Ishikawa (cell line): ENCODE results near the gene ELMO3.

ENCODE experiments used
- EP300 ChIP-seq: IDR thresholded peaks from 2 replicates; pipeline ENCODE4 v1.6.1; 2012; ENCODE audit warnings: borderline replicate concordance
- TAF1 ChIP-seq: IDR thresholded peaks from 2 replicates; pipeline ENCODE4 v1.6.1; 2012; ENCODE audit warnings: low read depth, mild to moderate bottlenecking
- YY1 ChIP-seq: IDR thresholded peaks from 2 replicates; pipeline ENCODE4 v1.6.1; 2012; ENCODE audit warnings: low read depth
- TF ChIP-seq, protein P1 (sequence below): IDR thresholded peaks from 2 replicates; pipeline ENCODE4 v1.6.1; 2012
- TF ChIP-seq, protein P2 (sequence below): IDR thresholded peaks from 2 replicates; pipeline ENCODE4 v1.6.1; 2012; ENCODE audit warnings: low read depth, mild to moderate bottlenecking

DNA sequence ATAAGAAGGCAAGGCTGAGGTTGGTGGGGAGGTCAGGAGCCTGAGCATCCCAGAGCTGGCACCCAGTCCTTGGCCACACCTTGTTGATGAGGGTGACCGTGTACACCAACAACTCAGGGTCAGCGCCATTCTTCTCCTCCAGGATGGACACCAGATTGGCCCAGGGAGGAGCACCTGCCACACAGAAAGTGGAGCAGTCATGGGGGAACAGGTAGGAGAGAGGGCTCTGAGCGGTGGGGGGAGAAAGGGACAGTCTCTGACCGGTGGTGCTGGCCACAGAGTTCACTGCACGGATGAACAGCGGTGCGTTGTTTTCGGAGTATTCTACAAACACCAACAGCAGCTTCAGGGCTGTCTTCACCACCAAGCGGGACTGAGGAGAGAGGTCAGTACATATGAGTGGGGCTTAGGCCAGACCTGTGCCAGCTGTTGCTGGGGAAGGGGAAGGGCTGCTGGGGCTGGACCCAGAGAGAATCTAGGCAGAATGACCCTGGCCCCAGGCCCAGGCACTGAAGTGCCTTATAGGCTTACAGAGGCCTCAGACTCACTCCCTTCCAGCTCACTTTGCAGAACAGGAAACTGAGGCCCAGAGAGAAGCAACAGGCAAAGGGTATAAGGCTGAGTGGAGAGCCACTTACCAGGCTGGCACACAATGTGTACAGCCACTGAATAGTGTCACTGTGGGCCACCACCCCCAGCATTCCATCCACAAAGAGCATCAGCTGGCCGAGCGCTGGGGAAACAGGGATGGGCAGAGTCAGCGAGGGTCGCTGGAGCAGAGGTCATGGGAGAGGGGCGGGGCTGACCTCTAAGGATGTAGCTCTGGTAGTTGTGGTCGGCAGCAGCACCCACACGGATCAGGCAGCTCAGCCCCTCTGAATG lies 38.7 kb downstream of the ELMO3 start:
- TF ChIP-seq YY1 (no peak), TAF1 (no peak), EP300 (no peak)
- TF ChIP-seq, protein P1, sequence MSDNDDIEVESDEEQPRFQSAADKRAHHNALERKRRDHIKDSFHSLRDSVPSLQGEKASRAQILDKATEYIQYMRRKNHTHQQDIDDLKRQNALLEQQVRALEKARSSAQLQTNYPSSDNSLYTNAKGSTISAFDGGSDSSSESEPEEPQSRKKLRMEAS: no peak
- TF ChIP-seq, protein P2, sequence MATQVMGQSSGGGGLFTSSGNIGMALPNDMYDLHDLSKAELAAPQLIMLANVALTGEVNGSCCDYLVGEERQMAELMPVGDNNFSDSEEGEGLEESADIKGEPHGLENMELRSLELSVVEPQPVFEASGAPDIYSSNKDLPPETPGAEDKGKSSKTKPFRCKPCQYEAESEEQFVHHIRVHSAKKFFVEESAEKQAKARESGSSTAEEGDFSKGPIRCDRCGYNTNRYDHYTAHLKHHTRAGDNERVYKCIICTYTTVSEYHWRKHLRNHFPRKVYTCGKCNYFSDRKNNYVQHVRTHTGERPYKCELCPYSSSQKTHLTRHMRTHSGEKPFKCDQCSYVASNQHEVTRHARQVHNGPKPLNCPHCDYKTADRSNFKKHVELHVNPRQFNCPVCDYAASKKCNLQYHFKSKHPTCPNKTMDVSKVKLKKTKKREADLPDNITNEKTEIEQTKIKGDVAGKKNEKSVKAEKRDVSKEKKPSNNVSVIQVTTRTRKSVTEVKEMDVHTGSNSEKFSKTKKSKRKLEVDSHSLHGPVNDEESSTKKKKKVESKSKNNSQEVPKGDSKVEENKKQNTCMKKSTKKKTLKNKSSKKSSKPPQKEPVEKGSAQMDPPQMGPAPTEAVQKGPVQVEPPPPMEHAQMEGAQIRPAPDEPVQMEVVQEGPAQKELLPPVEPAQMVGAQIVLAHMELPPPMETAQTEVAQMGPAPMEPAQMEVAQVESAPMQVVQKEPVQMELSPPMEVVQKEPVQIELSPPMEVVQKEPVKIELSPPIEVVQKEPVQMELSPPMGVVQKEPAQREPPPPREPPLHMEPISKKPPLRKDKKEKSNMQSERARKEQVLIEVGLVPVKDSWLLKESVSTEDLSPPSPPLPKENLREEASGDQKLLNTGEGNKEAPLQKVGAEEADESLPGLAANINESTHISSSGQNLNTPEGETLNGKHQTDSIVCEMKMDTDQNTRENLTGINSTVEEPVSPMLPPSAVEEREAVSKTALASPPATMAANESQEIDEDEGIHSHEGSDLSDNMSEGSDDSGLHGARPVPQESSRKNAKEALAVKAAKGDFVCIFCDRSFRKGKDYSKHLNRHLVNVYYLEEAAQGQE: no peak
